Measurements from ENCODE around the gene SUGCT.
A peak's percentile ranks its signal among the peaks of the same experiment; 100 is the strongest.

The SUGCT gene

GRCh38 chr7:40418983-40419382 lies 284.2 kb downstream of the SUGCT start:
- DNase-seq, result no peak

GRCh38 chr7:40419806-40420205 lies 285.0 kb downstream of the SUGCT start:
- no peak for DNase-seq

DNA sequence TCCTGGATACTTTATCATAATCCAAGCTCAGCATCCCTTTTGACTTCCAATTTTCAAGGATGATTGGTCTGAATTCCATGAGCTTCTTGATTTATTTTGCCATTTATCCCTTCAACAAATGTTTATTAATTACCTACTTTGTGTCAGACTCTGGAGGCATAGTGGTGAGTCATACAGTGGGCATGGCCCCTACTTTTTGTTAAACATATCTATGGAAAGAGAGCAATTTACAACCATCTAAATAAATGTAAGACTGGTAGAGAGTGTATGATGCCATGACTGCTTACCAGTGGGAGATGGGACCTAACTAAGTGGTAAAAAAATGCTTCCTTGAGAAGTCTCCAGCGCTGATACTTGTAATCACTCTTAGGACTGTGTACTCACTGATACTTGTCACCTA lies 286.6 kb downstream of the SUGCT start:
- DNase-seq, result no peak

DNA sequence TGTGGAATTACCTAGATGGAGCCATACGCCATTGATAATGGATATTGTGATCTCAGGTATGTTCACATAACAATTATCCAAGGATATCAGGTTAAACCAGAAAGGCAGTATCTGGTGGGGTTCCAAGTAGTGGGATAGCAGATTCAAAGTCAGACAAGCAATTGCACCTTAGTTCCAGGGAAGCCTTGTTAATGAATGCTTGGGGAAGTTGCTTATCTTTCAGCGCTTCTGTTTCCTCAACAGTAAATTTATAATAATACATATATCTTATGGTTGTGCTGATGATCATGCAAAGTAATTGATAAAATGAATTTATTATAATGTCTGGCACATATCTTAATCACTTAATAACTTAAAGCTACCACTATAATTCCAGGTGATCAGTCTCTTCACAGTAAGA lies 290.9 kb downstream of the SUGCT start:
- DNase-seq, result no peak

DNA sequence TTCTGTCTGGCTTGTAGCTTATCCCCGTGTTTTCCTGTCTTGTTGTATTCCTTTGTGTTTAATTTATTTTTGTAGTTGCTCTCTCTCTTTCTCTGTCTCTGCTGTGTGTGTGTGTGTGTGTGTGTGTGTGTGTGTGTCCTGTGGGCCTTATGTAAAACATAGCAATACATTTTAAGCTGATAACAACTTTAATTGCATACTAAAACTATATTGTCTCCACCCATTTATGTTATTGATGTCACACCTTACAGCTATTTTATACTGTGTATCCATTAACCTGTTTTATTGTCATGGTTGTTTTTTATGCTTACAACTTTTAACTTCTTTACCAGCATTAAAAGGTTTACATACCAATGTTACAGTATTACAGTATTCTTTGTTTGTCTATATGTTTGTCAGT lies 293.6 kb downstream of the SUGCT start:
- no peak for DNase-seq

DNA sequence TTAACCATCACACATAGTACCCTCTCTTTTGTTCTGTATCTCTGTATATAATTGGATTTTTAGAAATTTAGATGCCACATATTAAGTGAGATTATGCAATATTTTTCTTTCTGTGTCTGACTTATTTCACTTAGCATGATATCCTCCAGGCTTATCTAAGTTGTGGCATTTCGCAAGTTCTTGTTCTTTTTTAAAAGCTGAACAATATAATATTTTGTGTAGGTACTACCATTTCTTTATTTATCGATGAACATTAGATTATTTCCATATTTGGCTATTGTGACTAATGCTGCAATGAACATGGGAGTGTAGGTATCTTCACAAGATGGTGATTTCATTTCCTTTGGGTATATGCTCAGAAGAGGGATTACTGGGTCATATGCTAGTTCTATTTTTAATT lies 295.0 kb downstream of the SUGCT start:
- no peak for DNase-seq

DNA sequence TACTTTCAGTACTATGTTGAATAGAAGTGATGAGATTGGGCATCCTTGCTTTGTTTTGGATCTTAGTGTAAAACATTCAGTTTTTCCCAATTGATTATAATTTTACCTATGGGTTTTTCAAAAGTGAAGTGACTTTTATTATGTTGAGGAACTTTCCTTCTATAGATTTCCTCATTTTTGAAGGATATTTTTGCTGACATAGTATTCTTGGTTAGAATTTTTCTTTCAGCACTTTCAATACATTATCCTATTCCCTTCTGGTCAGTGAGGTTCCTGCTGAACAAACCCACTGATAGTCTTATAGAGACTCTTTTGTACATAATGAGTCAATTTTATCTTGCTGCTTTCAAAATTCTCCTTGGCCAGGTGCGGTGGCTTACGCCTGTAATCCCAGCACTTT lies 297.2 kb downstream of the SUGCT start:
- no peak for DNase-seq

DNA sequence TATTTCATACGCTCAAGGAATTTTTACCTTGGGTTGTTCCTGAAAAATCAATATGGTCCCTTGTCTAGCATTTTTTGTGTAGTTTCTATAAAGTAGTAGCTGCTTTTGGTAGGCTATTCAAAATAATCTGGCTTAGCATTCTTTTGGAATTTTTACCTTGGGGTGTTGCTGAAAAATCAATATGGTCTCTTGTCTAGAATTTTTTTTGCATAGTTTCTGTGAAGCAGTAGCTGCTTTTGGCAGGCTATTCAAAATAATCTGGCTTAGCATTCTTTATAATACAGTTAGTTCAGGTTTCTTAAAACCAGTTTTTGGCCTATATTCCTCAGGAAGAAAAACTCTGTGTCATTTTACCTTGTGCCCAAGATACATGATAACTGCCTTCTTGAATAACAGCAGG lies 301.9 kb downstream of the SUGCT start:
- DNase-seq, result no peak

- peak; percentile 82 for DNase-seq
Measured at GRCh38 chr7:40437498-40437897, 302.7 kb downstream of the SUGCT start.

DNA sequence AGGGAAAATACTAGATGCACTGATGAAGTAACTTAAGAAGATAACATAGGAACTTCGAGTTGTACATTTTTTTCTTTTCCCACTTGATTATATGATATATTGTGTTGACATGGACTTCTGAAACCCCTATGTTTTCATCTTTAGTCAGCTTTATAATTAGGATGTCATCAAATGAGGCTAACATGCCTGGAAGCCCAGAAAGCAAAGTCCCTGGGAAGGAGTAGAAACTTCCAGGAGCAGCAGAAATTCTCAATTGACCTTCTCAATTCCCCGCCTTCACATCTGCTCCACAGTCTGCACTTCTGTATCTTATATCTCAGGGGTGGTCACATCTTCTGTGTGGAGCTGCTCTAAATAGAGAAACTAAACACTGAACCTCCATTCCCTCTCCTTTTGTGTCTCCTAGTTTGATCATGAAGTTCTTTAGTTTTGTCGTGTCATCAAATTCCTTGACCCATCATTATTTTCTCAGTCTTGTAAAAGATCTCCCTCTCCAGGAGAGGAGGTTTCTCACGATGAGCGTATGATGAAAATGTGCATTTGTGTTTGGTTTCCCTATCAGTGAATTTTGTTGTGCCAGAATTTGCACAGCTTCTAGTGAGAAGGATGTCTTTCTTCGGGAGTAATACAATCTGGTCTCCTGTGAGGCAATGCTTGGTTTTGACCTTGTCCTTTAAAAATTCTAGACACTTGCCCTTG lies 303.3 kb downstream of the SUGCT start:
- no peak for DNase-seq

- no peak for DNase-seq
Measured at GRCh38 chr7:40439686-40440085, 304.9 kb downstream of the SUGCT start.

DNA sequence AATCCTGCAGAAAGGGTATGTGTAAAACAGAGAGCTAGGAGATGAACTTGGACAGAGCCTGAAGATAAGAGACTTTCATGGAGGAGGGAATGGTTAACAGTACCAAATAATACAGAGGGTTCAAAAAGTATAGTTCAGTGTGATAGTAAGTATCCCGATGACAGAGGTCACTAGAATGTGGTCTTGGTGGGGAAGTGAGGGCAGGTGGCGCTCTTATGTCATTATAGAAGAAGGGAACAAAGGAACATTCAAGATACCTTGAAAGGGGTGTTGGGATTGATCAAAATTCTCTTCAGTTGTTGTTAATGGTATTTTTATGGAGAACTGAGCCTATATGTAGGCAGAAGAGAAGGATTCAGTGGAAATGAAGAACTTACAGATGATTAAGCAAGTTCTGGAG lies 312.5 kb downstream of the SUGCT start:
- no peak for DNase-seq

GRCh38 chr7:40455485-40455884 lies 320.7 kb downstream of the SUGCT start:
- DNase-seq, result no peak

DNA sequence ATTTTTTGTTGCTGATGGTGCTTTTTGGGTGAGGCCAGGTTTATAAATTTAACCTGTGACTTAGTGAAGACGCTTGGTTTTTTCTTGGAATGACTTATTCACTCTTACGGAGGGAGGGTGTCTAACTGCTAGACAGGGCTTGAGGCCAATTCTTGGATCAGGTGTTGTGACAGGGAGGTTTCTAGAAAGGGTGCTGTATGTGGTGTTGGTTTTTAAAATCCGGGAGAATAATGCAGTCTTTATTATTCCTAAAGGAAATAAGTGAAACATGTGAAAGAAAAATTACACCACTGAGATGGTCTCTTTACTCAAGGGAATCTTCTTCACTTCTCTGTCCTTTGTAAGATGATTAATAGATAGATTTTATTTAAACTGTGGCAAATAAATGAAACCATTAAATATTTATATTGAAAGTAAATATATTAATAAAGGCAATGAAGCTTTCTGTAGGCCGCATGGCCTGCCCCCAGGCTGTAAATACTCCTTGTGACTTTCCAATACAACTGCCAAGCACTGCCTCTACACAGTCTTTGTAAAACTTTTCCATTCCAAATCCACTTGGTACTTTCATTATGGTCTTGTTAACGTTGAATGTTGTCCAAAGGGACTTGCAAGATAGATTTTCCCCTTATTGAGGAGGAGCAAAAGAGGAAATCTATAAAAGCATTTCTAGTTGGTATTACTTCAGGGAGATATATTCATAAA lies 323.1 kb downstream of the SUGCT start:
- no peak for DNase-seq

DNA sequence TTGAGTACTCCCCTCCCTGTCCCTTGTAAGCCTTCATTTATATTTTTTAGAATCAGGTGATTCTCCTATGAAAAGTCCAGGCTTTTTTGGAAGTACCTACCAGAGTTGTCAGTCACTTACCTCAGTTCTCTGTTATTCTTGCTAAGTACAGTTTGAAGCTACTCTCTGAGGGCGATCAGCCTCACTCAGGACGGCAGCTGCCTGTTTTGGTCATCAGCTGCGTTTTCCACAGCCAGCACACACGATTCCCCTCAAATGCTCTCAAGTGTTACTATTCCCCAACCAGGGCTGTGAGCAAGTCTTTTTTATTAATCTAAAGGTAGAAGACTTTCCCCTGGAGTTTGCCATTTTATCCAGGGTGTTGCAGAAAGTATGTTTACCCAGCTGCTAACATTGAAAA lies 328.6 kb downstream of the SUGCT start:
- no peak for DNase-seq

DNA sequence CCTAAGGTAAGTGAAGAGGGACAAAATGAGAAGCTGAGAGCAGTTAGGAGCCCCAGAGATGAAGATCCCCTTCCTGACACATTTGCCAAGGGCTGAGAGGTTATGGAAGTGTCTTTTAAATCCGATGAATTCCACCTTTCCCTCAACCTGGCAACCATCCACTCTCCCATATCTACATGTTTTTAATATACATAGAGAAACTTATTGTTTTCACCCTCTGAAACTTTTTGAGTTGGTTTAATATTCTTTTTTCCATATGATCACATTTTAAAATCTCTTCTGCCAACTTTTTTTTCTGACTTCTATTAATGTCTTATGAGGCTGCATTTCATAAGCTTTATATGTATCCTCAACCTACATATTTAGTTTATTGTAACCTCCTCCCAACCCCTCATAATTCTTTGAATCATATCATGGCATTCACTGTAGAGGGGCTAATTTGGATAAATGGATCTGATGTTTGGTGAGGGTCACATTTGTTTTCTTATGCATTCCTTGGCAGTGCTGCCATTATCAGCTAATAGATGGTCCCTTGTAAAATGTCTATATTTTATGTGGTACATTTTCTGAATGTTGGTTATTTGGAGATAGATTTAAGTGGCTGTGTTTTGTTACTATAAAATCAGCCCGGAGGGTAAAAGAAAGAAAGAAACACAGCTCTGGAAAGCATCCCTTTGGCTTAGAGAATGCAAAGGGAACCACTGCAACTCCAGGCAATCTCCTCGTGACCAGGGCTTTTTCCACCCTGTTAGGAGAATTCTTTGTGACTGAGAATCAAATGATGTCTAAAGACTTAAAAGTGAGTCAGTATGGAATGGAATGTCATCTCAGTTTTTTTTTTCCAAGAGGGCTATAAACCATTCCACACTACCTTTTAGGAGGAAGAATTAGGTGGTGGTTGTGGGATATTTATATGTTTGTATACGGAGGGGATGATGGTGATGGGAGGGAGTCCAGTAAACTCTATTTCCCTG lies 334.4 kb downstream of the SUGCT start:
- DNase-seq, result no peak

DNA sequence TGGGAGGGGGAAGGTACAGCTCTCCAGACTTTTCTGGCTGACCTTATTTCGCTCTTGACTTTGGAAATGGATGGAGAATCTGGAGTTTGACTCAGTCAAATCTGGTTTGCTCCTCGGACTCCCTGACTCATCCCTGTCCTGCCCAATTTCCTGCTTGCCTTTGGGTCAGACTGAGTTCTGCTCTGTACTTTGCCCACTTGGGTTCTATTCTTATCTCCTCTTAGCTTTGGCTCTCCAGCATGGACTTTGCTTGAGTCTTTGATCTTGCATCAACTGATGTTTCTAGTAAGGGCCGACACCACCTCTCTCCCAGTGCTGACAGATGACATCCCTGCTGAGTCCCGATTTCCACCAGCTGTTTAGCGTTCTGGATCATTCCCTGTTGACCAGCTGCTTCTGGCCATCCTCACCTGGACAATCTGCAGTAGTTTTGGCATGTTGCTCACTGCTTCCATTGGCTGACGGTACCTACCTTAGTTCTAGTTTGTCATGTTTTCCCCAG lies 335.3 kb downstream of the SUGCT start:
- DNase-seq, result no peak

DNA sequence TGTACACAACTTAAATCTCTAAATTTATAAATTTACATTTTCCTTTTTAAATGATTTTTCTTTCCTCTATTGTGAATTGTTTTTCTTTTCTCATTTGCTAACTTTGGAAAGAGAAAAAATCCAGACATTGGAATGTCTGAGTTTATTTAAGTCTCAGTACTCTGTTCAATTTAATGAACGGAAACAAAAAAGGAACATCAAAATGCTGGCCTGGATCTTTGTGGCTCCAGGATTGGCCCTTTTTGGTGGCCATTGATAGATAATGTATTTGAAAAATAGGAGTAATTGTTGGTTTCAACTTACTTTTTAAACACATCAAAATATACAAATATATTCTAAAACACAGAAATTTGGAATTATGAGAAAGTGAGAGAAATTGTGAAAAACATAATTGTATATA lies 336.0 kb downstream of the SUGCT start:
- no peak for DNase-seq

DNA sequence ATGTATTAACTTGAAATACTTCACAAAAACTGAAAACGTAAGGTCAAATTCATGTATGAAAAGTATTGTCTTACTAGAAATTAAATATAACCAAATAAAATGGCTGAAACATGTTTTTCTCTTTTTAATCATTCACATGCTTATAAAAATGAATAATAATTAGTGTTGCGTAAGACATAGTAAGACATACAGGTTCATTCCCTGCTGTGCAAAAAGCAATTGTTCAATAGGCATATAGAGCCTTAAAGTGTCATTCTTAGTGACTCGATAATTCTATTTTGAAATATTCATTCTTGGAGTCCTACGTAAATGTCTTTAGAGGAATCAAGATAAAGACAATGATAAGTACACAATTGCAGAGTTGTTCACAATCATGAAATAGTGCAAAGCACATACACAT lies 337.1 kb downstream of the SUGCT start:
- no peak for DNase-seq

DNA sequence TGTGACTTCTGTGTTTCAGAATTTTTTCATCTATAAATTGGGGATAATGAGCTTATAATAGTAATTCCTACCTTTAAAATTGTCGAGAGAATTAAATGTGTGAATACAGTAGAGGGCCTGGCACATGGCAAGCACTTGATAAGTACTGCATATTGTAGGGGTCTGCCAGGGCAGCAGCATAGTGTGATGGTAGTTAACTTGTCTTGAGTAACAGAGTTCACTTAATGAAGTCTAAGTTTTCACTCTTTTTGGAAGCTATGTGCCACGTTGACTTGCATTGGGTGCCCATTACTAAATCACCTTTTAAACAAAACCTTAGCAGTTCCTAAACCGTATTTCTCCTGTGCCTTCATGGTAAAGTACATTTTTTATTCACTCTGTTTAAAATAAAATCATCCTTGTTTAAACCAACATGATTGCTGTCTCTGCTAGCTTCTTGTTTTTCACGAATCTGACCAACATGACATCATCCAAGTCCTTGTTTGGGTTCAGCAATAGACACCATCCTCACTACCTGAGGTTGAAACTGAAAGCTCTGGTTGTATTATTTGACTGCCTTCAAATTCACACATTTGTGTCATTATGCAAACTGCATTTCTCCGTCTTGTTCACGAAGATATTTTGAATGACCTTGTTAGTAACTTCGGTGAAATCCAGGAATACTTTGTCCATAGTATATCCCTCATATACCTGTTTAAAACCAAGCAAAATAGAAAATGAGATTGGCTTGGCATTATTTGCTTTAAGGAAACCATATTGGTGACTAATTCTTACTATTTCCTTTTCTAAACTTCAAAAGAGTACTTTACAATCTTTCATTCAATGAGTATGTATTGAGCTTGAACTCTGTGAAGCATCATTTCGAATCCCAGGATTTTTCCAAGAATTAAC lies 340.2 kb downstream of the SUGCT start:
- DNase-seq, result no peak

DNA sequence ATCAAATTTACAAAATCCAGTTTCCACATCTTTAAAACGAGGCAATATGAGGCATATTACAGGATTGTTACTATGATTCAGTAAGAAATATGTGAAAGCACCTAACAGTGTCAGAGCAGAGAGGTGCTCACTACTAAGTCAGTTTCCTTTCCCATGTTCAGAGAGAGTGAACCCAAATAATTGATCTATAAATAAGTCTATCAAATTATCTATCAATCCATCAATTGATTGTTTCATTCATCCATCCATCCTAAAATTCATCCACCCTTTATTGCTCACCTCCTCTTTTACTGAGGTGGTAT lies 340.8 kb downstream of the SUGCT start:
- DNase-seq, result no peak

DNA sequence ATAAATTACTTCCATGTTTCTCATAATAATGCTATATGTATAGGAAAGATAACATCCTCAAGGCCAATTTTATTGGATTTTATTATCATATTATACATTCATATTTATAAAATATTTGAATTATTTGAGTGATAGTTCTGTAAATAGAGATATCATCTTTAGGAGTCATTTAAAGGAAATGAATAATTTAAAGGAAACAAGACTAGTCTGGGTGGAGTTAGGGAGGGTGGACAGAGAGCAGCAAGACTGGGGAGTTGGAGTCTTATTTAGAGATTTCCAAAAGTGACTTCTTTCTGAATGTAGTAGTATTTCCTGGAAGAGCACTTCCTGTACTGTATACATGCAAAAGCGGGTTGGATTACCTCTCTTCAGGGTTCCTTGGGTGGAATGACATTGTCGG lies 342.3 kb downstream of the SUGCT start:
- DNase-seq, result no peak

- DNase-seq, result no peak
Measured at GRCh38 chr7:40482845-40483244, 348.0 kb downstream of the SUGCT start.

Measured in islet precursor cell (in vitro differentiated cells).